Stomach (tissue), 9 donors: Measurements from ENCODE around the gene PWWP2B. TPM values are rescaled to one million over a fixed set of nuclear protein-coding genes. Genes with fewer than 3 reads are reported as not detected.
A peak's percentile ranks its signal among the peaks of the same experiment; 100 is the strongest.

ENCODE experiments used
- DNase-seq, 2 donors: peaks; one replicate each; pipeline versions ENCODE4 v3.0.0 to v3.0.0-alpha.2; 2013 to 2019
- H3K27ac ChIP-seq, 5 donors: fragments of 200-600 bp in 4 of 5; sonication (generic) in 4 of 5; one replicate each; pipeline ENCODE4 v1.5.1; 2013 to 2019; ENCODE audit warnings: mild to moderate bottlenecking in 1 of 5, moderate library complexity in 1 of 5
- H3K27me3 ChIP-seq, 3 donors: fragments of 200-600 bp; sonication (generic); one replicate each; pipeline ENCODE4 v1.5.1; 2017 to 2019; ENCODE audit warnings: mixed run types in 1 of 3
- H3K36me3 ChIP-seq, 4 donors: fragments of 200-600 bp; sonication (generic); 1 replicate in 3 of 4; 2 replicates in 1 of 4; pipeline ENCODE4 v1.5.1; 2016 to 2019
- H3K4me1 ChIP-seq, 4 donors: fragments of 200-600 bp; sonication (generic); one replicate each; pipeline ENCODE4 v1.5.1; 2016 to 2019
- H3K4me3 ChIP-seq, 4 donors: fragments of 200-600 bp; sonication (generic) in 3 of 4; one replicate each; pipeline ENCODE4 v1.5.1; 2016 to 2019; ENCODE audit warnings: mild to moderate bottlenecking in 1 of 4
- H3K9me3 ChIP-seq, 4 donors: fragments of 200-600 bp; sonication (generic); one replicate each; pipeline ENCODE4 v1.5.1; 2016 to 2019
- CTCF ChIP-seq, 7 experiments: fragments of 450-650 bp in 4 of 7; fragments of 200-600 bp in 3 of 7; sonication (generic) in 3 of 7; IDR thresholded peaks; one replicate each; pipeline ENCODE4 v1.5.1; 2016 to 2019; ENCODE audit warnings: antibody characterized with exemption in 7 of 7, control low read depth in 2 of 7, mild to moderate bottlenecking in 1 of 7
- EP300 ChIP-seq: sonication (generic); formaldehyde crosslinking; IDR thresholded peaks from one replicate; pipeline ENCODE4 v1.6.1; 2017; ENCODE audit warnings: antibody characterized with exemption
- POLR2A ChIP-seq, 4 donors: fragments of 450-650 bp; IDR thresholded peaks; one replicate each; pipeline ENCODE4 v1.6.1; 2016; ENCODE audit warnings: antibody characterized with exemption in 4 of 4, control low read depth in 2 of 4, mild to moderate bottlenecking in 1 of 4, moderate library complexity in 1 of 4
- POLR2AphosphoS5 ChIP-seq, 3 donors: sonication (generic); formaldehyde crosslinking; IDR thresholded peaks; one replicate each; pipeline ENCODE4 v1.6.1; 2016; ENCODE audit warnings: antibody characterized with exemption in 3 of 3
- WGBS, 5 donors: extraction: QIAGEN DNeasy Blood & Tissue Kit in 3 of 5; methylation state at CpG; one replicate each; pipeline versions ENCODE4 v1.1.5 to v1.1.7; 2013 to 2018; 5-methylcytosine and 5-hydroxymethylcytosine counted together
- intact Hi-C: fragments of 100-400 bp; cut with DNase I; formaldehyde crosslinking; loops from one replicate; pipeline ENCODE4 v1.15.1; 2023; ENCODE audit warnings: low total_unique reads
- polyA plus RNA-seq, 3 donors: library from polyadenylated mRNA; stranded (reverse); fragments of 200-250 nt; gene quantifications; one replicate each; pipeline ENCODE4 v1.2.3, GENCODE V29; 2013
- total RNA-seq, 5 donors: library from RNA; depleted of rRNA; stranded (reverse); fragments of >200 nt; gene quantifications; one replicate each; pipeline versions ENCODE4 v1.1.0 to v1.2.3, GENCODE V29; 2014 to 2016
- donor health status: healthy with polysubstance abuse.
- donor health status: Bipolar disorder and iron deficiency.
- donor health status: healthy.

Gene PWWP2B
- total and polyA plus RNA-seq, 8 donors, result 8.5 to 167 (median 22.8) TPM

GRCh38 chr10:132393695-132394181 lies 3.3 kb upstream of the PWWP2B start:
- Histone ChIP-seq H3K27ac (peak overlapping the region in 3 of 5 donors; percentile 98 to 99 (median 99)), H3K4me1 (peaks cover 31 to 43% (median 41%) of the 10 kb centered on the region in 4 donors), H3K4me3 (no peak overlapping the region), H3K36me3 (no peaks in the 10 kb centered on the region), H3K27me3 (no peaks in the 10 kb centered on the region), H3K9me3 (no peaks in the 10 kb centered on the region)
- peak in 1 of 2 donors; percentile 12 for DNase-seq
- no peak for TF ChIP-seq POLR2A (IDR thresholded peaks at IDR 0.05)
- no peak for TF ChIP-seq POLR2AphosphoS5 (IDR thresholded peaks at IDR 0.05)
- no peak for TF ChIP-seq CTCF (IDR thresholded peaks at IDR 0.05)
- TF ChIP-seq EP300, result no peak
- WGBS, 5 donors, result 68 to 80% (median 78%) methylated on average over 8 to 9 of the region's 9 CpGs
- intact Hi-C loops, result loop anchor here (5.0 kb wide), 1 partner anchor 59 kb away; no protein-coding TSS in a partner anchor

GRCh38 chr10:132394201-132394811 lies 2.7 kb upstream of the PWWP2B start:
- WGBS, 5 donors, result 81 to 87% (median 84%) methylated on average over 13 of the region's 13 CpGs
- intact Hi-C loops, result loop anchor here (5.0 kb wide), 1 partner anchor 58 kb away; no protein-coding TSS in a partner anchor
- DNase-seq, result peak in 1 of 2 donors; percentile 11

GRCh38 chr10:132394936-132395703 lies 1.9 kb upstream of the PWWP2B start:
- no peak for TF ChIP-seq POLR2A (IDR thresholded peaks at IDR 0.05)
- no peak for TF ChIP-seq POLR2AphosphoS5 (IDR thresholded peaks at IDR 0.05)
- TF ChIP-seq EP300, result no peak
- no peak for TF ChIP-seq CTCF (IDR thresholded peaks at IDR 0.05)
- 72 to 81% (median 79%) methylated on average over 8 to 12 of the region's 12 CpGs for WGBS, 5 donors
- intact Hi-C loops, result loop anchor here (5.0 kb wide), 1 partner anchor 57 kb away; no protein-coding TSS in a partner anchor
- H3K27me3 ChIP-seq, result no peaks in the 10 kb centered on the region
- peak overlapping the region in 2 of 4 donors; percentile 73 to 97 for H3K4me3 ChIP-seq
- peak overlapping the region; percentile 94 to 99 (median 98) for H3K27ac ChIP-seq
- no peaks in the 10 kb centered on the region for H3K9me3 ChIP-seq
- H3K36me3 ChIP-seq, result no peaks in the 10 kb centered on the region
- peak in 1 of 2 donors; percentile 50 for DNase-seq
- peaks cover 38 to 44% (median 42%) of the 10 kb centered on the region in 4 donors for H3K4me1 ChIP-seq

More at GRCh38 chr10:132394201-132394811, 2.7 kb upstream of the PWWP2B start:
- Histone ChIP-seq H3K27ac (peak overlapping the region in 4 of 5 donors; percentile 94 to 99 (median 98)), H3K9me3 (no peaks in the 10 kb centered on the region), H3K27me3 (no peaks in the 10 kb centered on the region), H3K36me3 (no peaks in the 10 kb centered on the region), H3K4me1 (peaks cover 31 to 43% (median 41%) of the 10 kb centered on the region in 4 donors), H3K4me3 (no peak overlapping the region)
- TF ChIP-seq CTCF (IDR thresholded peaks at IDR 0.05) (no peak), POLR2A (IDR thresholded peaks at IDR 0.05) (no peak), POLR2AphosphoS5 (IDR thresholded peaks at IDR 0.05) (no peak)

GRCh38 chr10:132395704-132396493 lies 1.1 kb upstream of the PWWP2B start:
- Histone ChIP-seq H3K4me1 (peaks cover 46 to 52% (median 49%) of the 10 kb centered on the region in 4 donors), H3K9me3 (no peaks in the 10 kb centered on the region), H3K4me3 (peak overlapping the region; percentile 70 to 97 (median 82)), H3K36me3 (no peaks in the 10 kb centered on the region), H3K27ac (peak overlapping the region; percentile 94 to 99 (median 98)), H3K27me3 (no peaks in the 10 kb centered on the region)
- no peak for TF ChIP-seq POLR2A (IDR thresholded peaks at IDR 0.05)
- TF ChIP-seq POLR2AphosphoS5 (IDR thresholded peaks at IDR 0.05), result peak in 2 of 3 donors; percentile 62 to 75
- no peak for TF ChIP-seq CTCF (IDR thresholded peaks at IDR 0.05)
- TF ChIP-seq EP300, result no peak
- intact Hi-C loops, result no loop called here
- DNase-seq, result peak; percentile 87 to 90
- WGBS, 5 donors, result 0 to 22% (median 6%) methylated on average over 3 to 71 of the region's 71 CpGs
